Natural killer cell (primary cell): Measurements from ENCODE around the gene LRRC27. TPM values are rescaled to one million over a fixed set of nuclear protein-coding genes. Genes with fewer than 3 reads are reported as not detected.

Source experiments
- ATAC-seq, 3 donors: fragments of 150-1000 bp in 2 of 3; fragments of 200-7000 bp in 1 of 3; cut with Tn5 transposase; 1 replicate in 1 of 3; 2 replicates in 2 of 3; pipeline ENCODE4 v1.10.0; 2021; ENCODE audit warnings: mild to moderate bottlenecking in 2 of 3, moderate library complexity in 2 of 3
- DNase-seq, 2 donors: peaks; one replicate each; pipeline versions ENCODE4 v3.0.0 to v3.0.0-alpha.2; 2013 to 2021; ENCODE audit warnings: mixed read lengths in 1 of 2
- H3K27ac ChIP-seq: one replicate; pipeline ENCODE4 v1.5.1; 2013; ENCODE audit warnings: mild to moderate bottlenecking, low read length
- H3K27me3 ChIP-seq: one replicate; pipeline ENCODE4 v1.6.1; 2013; ENCODE audit warnings: low read length; ENCODE audit not compliant: control insufficient read depth, insufficient read depth
- H3K36me3 ChIP-seq: one replicate; pipeline ENCODE4 v1.6.1; 2013; ENCODE audit warnings: low read length; ENCODE audit not compliant: control insufficient read depth, insufficient read depth
- H3K4me1 ChIP-seq: one replicate; pipeline ENCODE4 v1.6.1; 2013; ENCODE audit warnings: low read length; ENCODE audit not compliant: control insufficient read depth, insufficient read depth
- H3K4me3 ChIP-seq: one replicate; pipeline ENCODE4 v1.5.1; 2013; ENCODE audit warnings: low read length
- H3K9me3 ChIP-seq: one replicate; pipeline ENCODE4 v1.6.1; 2013; ENCODE audit warnings: low read length; ENCODE audit not compliant: control insufficient read depth, insufficient read depth
- H3K27ac Mint-ChIP-seq, 2 donors: one replicate each; pipeline ENCODE4 v1.8.0; 2022; ENCODE audit warnings: mild to moderate bottlenecking in 2 of 2, mixed read lengths in 2 of 2, moderate library complexity in 1 of 2
- H3K27me3 Mint-ChIP-seq, 2 donors: one replicate each; pipeline ENCODE4 v1.8.0; 2022; ENCODE audit warnings: low read depth in 2 of 2, mixed read lengths in 2 of 2
- H3K36me3 Mint-ChIP-seq: one replicate; pipeline ENCODE4 v1.8.0; 2022; ENCODE audit warnings: mixed read lengths
- H3K4me1 Mint-ChIP-seq, 2 donors: one replicate each; pipeline ENCODE4 v1.8.0; 2022; ENCODE audit warnings: mixed read lengths in 2 of 2
- H3K4me3 Mint-ChIP-seq: one replicate; pipeline ENCODE4 v1.8.0; 2022; ENCODE audit warnings: mild to moderate bottlenecking, moderate library complexity, mixed read lengths
- H3K9me3 Mint-ChIP-seq, 2 donors: one replicate each; pipeline ENCODE4 v1.8.0; 2022; ENCODE audit warnings: mixed read lengths in 2 of 2
- WGBS: methylation state at CpG from one replicate; pipeline ENCODE4 v1.1.7; 2013; ENCODE audit warnings: missing lambda C conversion rate; ENCODE audit not compliant: insufficient coverage; 5-methylcytosine and 5-hydroxymethylcytosine counted together
- intact Hi-C: fragments of 100-400 bp; cut with micrococcal nuclease; formaldehyde crosslinking; loops from one replicate; pipeline ENCODE4 v1.14.2; 2022
- total RNA-seq, 4 donors: library from RNA; stranded (reverse); fragments of 120-200 nt in 1 of 4; gene quantifications; one replicate each; pipeline versions ENCODE4 v1.2.3 to v1.2.4, GENCODE V29; 2013 to 2022
- TF ChIP-seq, protein P1 (sequence below): fragments of 200-600 bp; IDR thresholded peaks from one replicate; pipeline ENCODE4 v1.8.0; 2022; ENCODE audit warnings: antibody characterized with exemption

Gene LRRC27
- total RNA-seq, 3 donors from 2014 or later (not counting 1 experiment from before 2014, with no cell fraction given): 8.1 to 22.5 (median 9.9) TPM

DNA sequence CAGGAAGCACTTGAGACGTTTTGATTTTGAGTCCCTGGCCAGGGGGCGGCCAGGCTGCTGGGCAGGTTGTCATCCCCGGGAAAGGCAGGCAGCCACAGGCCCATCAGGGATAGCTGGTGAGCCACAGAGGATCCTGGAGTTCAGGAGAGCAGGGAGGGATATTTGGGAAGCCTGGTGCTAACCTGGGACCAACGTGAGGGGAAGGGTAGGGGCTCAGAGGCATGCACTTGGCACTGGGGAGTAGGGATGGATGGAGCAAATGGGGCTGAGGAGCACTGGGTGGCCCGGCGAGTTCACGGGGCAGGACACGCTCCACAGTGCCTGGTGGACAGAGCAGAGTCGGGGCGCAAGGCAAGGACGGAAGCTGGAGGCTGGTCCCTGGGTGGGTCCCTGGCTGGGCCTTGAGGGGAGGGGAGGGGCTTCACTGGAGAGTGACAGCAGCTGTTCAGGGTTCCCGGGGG, 30.2 kb downstream of the LRRC27 start:
- Mint-ChIP-seq H3K27me3 (no peaks in the 10 kb centered on the region), H3K9me3 (peaks cover 0 to 6% of the 10 kb centered on the region in 2 donors), H3K36me3 (peaks cover 4% of the 10 kb centered on the region), H3K4me1 (peaks cover 0 to 15% of the 10 kb centered on the region in 2 donors), H3K27ac (no peak overlapping the region), H3K4me3 (no peak overlapping the region)
- ATAC-seq: no peak
- 93% methylated on average over 12 of the region's 12 CpGs for whole genome bisulfite sequencing
- TF ChIP-seq, protein P1, sequence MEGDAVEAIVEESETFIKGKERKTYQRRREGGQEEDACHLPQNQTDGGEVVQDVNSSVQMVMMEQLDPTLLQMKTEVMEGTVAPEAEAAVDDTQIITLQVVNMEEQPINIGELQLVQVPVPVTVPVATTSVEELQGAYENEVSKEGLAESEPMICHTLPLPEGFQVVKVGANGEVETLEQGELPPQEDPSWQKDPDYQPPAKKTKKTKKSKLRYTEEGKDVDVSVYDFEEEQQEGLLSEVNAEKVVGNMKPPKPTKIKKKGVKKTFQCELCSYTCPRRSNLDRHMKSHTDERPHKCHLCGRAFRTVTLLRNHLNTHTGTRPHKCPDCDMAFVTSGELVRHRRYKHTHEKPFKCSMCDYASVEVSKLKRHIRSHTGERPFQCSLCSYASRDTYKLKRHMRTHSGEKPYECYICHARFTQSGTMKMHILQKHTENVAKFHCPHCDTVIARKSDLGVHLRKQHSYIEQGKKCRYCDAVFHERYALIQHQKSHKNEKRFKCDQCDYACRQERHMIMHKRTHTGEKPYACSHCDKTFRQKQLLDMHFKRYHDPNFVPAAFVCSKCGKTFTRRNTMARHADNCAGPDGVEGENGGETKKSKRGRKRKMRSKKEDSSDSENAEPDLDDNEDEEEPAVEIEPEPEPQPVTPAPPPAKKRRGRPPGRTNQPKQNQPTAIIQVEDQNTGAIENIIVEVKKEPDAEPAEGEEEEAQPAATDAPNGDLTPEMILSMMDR: no peak
- H3K27ac ChIP-seq: no peak overlapping the region
- no peak for DNase-seq
- H3K4me3 ChIP-seq: no peak overlapping the region
- peaks cover 5% of the 10 kb centered on the region for H3K36me3 ChIP-seq
- H3K9me3 ChIP-seq: no peaks in the 10 kb centered on the region
- no peaks in the 10 kb centered on the region for H3K4me1 ChIP-seq
- intact Hi-C loops: no loop called here
- H3K27me3 ChIP-seq: no peaks in the 10 kb centered on the region

DNA sequence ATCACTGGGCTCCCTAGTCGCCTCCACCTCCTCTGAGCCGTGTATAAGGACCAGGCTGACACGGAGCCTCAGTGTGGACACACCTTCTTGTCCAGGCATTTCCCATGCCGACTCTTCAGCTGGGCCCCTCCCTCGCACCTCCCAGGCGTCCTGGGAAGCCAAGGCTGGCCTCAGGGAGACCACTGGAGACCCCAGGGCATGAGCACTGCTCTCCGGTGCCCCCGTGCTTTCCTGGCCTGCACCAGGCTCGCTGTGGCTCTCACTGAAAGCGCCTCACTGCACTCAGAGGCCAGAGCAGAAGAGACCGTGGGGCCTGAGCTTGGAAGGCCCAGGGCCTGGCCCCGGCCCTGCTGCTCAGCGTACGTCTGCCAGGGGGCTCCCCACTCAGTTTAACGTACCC, 31.4 kb downstream of the LRRC27 start:
- no peaks in the 10 kb centered on the region for H3K4me1 ChIP-seq
- no peaks in the 10 kb centered on the region for H3K9me3 ChIP-seq
- H3K27ac ChIP-seq: no peak overlapping the region
- no peak overlapping the region for H3K4me3 ChIP-seq
- Mint-ChIP-seq H3K27me3 (no peaks in the 10 kb centered on the region), H3K36me3 (peaks cover 15% of the 10 kb centered on the region), H3K27ac (no peak overlapping the region), H3K4me3 (no peak overlapping the region), H3K4me1 (peaks cover 0 to 11% of the 10 kb centered on the region in 2 donors), H3K9me3 (peaks cover 0 to 6% of the 10 kb centered on the region in 2 donors)
- WGBS: 97% methylated on average over 15 of the region's 15 CpGs
- ATAC-seq: no peak
- intact Hi-C loops: no loop called here
- DNase-seq: no peak
- TF ChIP-seq, protein P1: no peak
- no peaks in the 10 kb centered on the region for H3K27me3 ChIP-seq
- H3K36me3 ChIP-seq: peaks cover 5% of the 10 kb centered on the region

DNA sequence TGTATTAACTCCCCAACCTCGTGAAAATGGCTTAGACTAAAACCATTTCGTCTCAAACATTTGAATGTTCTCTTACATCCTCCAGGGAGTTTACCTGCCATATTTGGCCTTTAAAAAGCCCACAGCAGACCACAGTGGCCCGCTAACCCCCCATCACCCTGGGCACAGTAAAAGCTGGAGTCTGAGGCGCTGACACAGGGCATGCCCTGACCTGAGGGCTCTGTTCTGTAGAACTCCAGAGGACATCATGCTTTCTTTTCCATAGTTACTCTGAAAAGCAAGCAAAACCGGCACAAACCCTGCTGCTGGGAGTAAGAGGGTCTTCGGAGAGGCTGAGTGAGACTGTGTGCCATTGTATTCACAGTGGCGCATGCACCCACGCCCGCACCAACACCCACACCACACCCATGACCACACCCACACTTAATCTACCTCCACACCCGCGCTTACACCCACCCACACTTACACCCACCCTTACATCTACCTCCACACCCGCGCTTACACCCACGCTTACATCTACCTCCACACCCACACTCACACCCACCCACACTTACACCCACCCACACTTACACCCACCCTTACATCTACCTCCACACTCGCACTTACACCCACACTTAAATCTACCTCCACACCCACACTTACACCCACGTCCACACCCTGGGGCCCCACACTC, 32.1 kb downstream of the LRRC27 start:
- ATAC-seq: peak in 2 of 3 donors; percentile 50 to 78
- no peak overlapping the region for H3K27ac ChIP-seq
- TF ChIP-seq, protein P1: no peak
- 62% methylated on average over 16 of the region's 16 CpGs for WGBS
- no peak overlapping the region for H3K4me3 ChIP-seq
- no peaks in the 10 kb centered on the region for H3K27me3 ChIP-seq
- Mint-ChIP-seq H3K9me3 (peaks cover 0 to 6% of the 10 kb centered on the region in 2 donors), H3K4me3 (no peak overlapping the region), H3K36me3 (peaks cover 22% of the 10 kb centered on the region), H3K27me3 (no peaks in the 10 kb centered on the region), H3K4me1 (peaks cover 0 to 11% of the 10 kb centered on the region in 2 donors), H3K27ac (peak overlapping the region in 1 of 2 donors; percentile 75)
- DNase-seq: peak in 1 of 2 donors; percentile 34
- H3K36me3 ChIP-seq: peaks cover 5% of the 10 kb centered on the region
- no peaks in the 10 kb centered on the region for H3K4me1 ChIP-seq
- no peaks in the 10 kb centered on the region for H3K9me3 ChIP-seq
- intact Hi-C loops: no loop called here
